HG03097 (cell line): Measurements from ENCODE around the gene ARL13A.
"Not testable (repeated sequence)": the region's sequence is repeated elsewhere in the genome, so short reads cannot be mapped to it uniquely, and the experiment has no call there.

Source experiments
- ATAC-seq: cut with Tn5 transposase; IDR thresholded peaks from one replicate; pipeline ENCODE4 v1.9.1; 2021; ENCODE audit not compliant: unreplicated experiment, low FRiP score

ARL13A gene

GRCh38 chrX:100969408-100969807 lies at the start of gene ARL13A:
ARL13A (plus strand) TSS chrX:100969708; CDS start chrX:100973690, 3,982 bp downstream.
- ATAC-seq: no peak

GRCh38 chrX:100924375-100924774 lies 45.1 kb upstream of the ARL13A start:
- no peak for ATAC-seq

GRCh38 chrX:100926453-100926852 lies 43.1 kb upstream of the ARL13A start:
- no peak for ATAC-seq

DNA sequence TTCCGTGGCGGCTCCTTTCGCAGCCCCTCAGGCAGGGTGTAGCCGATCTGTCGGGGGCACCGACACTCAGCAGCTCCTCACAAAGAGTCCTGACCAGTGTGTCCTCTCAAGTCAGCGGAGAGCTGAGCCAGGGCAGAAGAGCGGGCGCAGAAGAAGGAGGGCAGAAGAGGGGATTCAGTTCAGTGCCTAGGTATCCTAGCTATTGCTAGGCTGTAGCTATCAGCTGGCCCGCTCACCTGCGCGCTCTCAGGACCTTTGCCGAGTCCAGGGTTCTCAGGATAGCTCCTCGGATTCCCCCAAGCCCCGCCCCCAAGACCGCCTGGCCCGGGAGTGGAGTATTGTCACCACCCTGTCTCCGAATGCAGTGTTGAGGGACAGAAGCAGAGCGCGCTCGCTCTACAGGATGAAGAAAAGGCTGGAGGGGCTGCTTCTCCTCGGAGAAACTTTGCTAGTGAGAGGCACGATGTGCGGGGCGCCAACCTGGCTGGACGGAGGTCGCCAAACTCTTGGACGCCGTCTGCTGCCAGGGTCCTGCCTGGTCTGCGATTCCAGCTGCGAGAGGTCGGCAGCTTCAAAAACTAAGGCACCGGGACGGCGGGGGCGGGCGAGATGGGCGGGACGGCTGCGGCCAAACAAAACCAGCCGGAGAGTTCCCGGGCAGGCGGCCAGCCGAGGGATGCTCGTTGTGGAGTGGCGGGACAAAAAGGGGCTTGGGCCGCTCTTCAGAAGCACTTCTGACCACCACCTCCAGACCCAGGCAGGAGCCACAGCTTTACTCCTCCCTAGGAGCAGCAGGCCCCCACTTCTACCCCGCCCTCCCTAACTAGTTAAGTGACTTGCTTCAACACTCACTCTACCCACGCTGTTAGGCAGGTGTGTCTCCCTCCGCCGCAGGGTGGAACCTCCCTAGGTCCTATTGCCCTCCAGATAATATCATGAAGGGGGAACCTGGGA lies 40.6 kb upstream of the ARL13A start, which contains the start of gene XKRX:
TSS of gene XKRX (minus strand) at position 258 of the 954 bp plus-strand sequence. CDS start 613 bp downstream, outside the sequence.
- no peak for ATAC-seq

DNA sequence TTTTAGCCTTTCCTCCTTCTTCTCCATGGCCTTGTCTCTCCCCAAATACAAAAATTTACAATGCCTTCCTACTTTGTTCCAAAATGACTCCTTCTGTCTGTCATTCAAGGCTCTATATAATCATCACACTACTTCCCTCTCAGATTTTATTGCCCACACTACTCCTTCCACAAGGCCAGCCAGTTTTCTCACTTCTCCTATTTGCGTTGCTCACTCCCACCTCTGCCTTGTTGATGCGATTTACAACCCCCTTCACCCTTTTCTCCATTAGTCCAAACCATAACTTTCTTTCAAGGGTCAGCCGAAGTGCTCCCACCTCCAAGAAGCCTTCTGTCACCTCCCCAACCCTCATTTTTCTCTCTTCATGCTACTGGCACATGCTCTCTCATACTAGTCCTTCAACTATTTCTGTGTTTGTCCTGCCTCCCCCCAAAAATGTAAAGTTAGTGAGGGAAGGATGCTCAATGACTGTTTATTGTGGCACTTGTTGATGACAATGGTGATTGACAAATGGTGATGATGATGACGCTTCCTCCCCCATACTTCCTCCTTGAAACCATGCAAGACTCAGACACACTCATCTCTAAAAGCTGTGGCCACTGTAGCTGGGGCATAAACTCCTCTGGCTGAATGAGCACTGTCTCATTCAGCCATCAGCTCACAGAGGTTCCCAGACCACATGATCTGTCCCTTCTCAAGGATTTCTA lies 38.1 kb upstream of the ARL13A start:
- peak; percentile 48 for ATAC-seq

- peak; percentile 14 for ATAC-seq
Measured at GRCh38 chrX:100931925-100932285, 37.6 kb upstream of the ARL13A start.

DNA sequence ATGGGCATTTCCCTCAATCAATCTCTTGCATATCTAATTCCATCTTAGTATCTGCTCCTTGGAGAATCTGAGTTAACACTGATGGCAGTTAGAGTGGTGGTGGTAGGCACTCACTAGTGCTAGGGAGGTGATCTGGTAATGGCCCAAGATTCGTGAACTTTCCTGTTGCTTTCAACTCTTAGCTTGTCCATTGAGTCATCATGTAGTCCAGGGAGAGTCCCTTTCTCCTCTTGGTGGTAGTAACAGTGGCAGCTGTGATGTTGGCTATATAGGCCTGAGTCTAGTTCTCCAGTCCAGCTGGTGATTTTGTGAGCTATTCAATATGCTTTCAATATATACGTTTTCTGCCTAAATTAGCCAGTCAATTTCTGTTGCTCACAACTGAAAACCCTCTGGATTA lies 33.7 kb upstream of the ARL13A start:
- ATAC-seq: no peak

- ATAC-seq: no peak
Measured at GRCh38 chrX:100939333-100939732, 30.2 kb upstream of the ARL13A start.

DNA sequence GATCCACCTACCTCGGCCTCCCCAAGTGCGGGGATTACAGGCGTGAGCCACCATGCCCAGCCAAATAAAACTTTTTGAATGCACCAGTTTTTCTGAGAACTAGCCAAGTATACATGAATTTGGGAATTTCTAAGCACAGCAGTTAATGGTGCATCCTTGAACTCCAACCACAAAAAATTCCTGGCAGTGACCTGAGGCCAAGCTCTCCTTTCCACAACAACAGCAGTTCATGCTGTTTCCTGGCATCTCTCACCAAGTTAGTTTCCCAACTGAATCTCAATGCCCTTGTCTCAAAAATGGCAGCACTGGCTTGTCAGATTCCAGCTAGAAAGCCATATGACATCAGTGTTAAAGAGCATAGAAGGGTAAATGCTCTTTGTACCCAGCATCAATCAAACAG lies 24.9 kb upstream of the ARL13A start:
- ATAC-seq: no peak

GRCh38 chrX:100946299-100946927 lies 23.1 kb upstream of the ARL13A start:
- ATAC-seq: no peak

DNA sequence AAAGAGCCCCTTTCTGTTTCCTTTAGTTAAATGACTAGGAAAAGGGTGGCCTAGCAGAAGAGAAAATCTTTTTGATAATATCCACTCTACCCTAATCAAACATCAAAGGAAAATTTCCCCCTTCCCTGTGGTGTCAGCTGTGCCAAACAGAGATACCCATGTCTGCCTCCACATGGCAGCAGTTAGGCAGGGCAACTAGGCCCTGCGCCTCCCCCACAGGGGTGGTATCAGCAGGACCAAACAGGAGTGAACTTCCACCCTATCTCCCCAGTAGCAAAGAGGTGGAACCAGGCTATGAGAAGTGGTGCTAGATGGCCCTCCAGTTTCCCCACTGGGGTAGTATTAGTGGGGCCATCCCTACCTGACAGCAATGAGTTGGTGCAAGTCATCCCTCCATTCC lies 21.0 kb upstream of the ARL13A start:
- ATAC-seq: no peak

DNA sequence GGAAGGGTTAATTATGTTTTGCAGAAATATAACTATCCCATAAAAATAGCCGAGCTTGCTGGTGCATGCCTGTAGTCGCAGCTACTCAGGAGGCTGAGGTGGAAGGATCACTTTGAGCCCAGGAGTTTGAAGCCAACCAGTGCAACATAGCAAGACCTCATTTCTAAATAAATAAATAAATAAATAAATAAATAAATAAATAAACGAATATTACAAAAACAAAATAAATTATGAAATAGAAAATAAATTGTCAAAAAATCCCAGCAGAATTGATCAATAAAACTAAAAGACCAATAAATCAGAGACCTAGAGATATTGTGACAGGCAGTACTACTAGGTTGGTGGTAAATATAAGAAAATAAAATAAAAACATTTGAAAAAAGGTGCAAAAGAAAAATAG lies 6.7 kb upstream of the ARL13A start:
- no peak for ATAC-seq

DNA sequence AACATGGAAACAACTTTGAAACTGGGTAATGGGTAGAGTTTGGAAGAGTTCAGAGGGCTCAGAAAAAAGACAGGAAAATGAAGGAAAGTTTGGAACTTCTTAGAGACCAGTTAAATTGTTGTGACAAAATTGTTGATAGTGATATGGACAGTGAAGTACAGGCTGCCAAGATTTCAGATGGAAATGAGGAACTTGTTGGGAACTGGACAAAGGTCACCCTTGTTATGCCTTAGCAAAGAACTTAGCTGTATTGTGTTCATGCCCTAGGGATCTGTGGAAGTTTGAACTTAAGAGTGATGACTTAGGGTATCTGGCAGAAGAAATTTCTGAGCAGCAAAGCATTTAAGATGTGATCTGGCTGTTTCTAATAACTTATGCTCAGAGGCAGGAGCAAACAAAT lies 5.1 kb upstream of the ARL13A start:
- ATAC-seq: no peak

- no peak for ATAC-seq
Measured at GRCh38 chrX:100969936-100970335, 428 bp downstream of the ARL13A start.

GRCh38 chrX:100973411-100973810 lies 3.9 kb downstream of the ARL13A start:
- no peak for ATAC-seq

- ATAC-seq: no peak
Measured at GRCh38 chrX:100975212-100975611, 5.7 kb downstream of the ARL13A start.

- ATAC-seq: no peak
Measured at GRCh38 chrX:100976211-100976610, 6.7 kb downstream of the ARL13A start.

DNA sequence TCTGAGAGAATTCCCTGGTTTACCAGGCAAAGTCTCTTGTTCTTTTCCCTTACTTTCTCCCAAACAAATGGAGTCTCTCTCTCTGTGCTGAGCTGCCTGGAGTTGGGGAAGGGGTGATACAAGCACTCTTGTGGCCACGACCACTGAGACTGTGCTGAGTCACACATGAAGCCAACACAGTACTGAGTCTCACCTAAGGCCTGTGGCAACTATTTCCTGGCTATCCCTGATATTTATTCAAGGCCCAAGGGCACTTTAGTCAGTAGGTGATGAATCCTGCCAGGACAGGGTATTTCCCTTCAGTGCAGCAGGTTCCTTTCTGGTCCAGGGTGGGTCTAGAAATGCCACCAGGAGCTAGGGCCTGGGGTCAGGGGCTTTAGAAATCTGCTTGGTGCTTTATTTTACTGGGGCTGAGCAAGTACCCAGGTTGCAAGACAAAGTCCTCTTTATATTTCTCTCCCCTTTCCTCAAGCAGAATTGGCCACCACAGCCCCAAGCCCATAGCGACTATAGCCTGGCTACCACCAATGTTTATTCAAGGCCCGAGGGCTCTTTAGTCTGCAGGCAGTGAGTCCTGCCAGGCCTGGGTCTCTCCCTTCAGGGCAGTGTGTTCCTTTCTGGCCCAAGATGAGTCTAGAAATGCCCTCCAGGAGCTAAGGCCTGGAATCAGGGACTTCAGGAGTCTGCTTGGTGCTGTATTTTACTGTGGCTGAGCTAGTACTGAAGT lies 10.5 kb downstream of the ARL13A start:
- ATAC-seq: no peak

- ATAC-seq: no peak
Measured at GRCh38 chrX:100980608-100981497, 11.3 kb downstream of the ARL13A start.

DNA sequence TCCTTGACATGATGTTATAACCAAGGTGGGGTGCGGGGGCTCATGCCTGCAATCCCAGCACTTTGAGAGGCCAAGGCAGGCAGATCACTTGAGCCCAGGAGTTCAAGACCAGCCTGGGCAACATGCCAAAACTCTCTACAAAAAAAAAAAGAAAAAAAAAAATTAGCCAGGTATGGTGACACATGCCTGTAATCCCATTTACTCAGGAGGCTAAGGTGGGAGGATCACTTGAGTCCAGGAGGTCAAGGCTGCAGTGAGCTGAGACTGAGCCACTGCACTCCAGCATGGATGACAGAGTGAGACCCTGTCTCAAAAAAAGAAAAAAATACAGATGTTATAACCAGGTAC lies 12.0 kb downstream of the ARL13A start:
- ATAC-seq: not testable (repeated sequence)
